GM19043 (cell line): ENCODE results near the gene RBM33.
A peak's percentile ranks its signal among the peaks of the same experiment; 100 is the strongest.

Source experiments
- ATAC-seq: cut with Tn5 transposase; IDR thresholded peaks from one replicate; pipeline ENCODE4 v1.9.1; 2021; ENCODE audit warnings: low read depth; ENCODE audit not compliant: unreplicated experiment

RBM33 gene

DNA sequence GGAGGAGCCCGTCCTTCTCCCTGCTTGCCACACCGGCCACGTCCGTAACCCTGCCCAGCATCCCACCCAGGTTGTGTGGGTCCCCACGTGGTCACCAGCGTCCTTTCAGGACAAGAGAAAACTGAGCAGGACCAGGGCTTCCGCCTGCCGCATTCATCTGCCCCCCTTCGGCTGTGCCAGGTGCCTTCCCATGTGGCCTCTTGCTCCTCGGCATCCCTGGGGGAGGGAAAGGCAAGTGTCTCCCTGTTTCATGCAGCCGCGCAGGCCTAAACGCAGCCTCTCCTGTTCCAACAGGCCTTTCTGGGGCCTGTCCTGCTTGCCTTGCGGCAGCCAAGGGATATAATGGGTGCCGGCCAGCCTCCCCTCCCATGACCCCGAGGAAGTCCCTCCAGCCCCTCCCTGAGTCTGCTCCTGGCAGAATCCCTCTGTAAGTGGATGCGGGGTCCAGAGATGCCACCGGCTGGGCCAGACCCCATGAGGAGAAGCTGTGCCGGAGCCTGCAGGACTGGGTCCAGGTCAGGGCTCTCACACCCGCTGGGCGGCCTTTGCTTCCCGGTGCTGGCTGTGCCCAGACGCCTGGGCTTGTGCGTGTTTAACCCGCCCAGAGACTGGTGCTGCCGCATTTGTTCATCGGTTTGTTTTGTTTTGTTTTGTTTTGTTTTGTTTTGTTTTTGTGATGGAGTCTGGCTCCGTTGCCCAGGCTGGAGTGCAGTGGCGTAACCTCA is 144.7 kb downstream of the RBM33 start:
- no peak for ATAC-seq

GRCh38 chr7:155790666-155791065 is 146.2 kb downstream of the RBM33 start:
- ATAC-seq, result no peak

GRCh38 chr7:155791214-155791737 is 146.8 kb downstream of the RBM33 start:
- ATAC-seq, result no peak

DNA sequence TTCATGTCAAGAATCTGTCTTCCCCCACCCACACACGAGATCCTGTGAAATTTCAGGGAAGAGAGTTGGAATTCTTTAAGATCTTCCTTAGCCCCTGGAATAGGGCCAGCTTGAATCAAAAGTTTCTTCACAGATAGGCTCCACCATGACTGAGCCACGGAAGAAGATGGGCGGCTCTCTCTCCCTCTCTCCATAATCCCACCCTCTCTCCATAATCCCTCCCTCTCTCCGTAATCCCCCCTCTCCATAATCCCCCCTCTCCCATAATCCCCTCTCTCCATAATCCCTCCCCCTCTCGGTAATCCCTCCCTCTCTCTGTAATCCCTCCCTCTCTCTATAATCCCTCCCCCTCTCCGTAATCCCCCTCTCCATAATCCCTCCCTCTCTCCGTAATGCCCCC is 147.4 kb downstream of the RBM33 start:
- no peak for ATAC-seq

DNA sequence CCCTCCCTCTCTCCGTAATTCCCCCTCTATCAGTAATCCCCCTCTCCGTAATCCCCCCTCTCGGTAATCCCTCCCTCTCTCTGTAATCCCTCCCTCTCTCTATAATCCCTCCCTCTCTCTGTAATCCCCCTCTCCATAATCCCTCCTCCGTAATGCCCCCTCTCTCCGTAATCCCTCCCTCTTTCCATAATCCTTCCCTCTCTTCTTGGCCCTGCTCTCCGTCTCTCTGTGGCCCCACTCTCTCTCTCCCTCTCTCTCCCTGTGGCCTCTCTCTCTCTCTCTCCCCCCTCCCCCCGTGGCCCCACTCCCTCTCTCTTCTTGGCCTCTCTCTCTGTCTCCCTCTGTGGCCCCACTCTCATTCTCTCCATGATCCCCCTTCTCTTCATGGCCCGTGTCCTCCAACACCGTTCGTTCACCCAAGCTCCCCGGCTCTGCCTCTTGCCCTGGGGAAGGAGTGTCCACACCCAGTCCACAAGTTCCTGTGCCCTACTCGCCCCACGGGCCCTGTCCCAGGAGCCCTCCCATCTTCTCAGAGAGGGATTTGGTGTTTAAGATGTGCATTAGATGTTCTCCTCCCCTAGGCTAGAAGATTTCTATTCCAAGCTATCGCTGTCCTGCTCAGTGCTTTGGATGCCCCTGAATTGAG is 148.0 kb downstream of the RBM33 start:
- no peak for ATAC-seq

- no peak for ATAC-seq
These were observed 148.6 kb downstream of the RBM33 start for GRCh38 chr7:155792999-155793560.

GRCh38 chr7:155793720-155794119 is 149.3 kb downstream of the RBM33 start:
- ATAC-seq, result no peak

DNA sequence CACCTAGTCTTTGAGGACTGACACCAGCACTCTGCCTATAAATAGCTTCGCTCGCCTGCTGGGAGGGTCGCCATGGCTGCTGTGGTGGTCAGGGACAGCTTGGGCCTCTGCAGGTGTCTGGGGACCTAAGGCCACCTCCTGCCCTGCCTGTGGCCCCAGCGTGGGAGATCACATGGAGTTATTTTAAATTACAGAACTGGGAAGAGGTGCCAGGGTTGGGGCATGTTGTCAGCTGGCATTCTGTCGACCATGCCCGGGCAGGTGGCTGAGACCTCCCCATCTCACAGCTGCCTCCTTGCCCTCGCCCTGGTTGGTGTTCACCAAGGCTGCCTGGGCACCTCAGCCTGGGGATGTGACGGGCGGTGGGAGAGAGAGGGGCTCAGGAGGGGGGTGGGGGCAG is 149.7 kb downstream of the RBM33 start:
- no peak for ATAC-seq

DNA sequence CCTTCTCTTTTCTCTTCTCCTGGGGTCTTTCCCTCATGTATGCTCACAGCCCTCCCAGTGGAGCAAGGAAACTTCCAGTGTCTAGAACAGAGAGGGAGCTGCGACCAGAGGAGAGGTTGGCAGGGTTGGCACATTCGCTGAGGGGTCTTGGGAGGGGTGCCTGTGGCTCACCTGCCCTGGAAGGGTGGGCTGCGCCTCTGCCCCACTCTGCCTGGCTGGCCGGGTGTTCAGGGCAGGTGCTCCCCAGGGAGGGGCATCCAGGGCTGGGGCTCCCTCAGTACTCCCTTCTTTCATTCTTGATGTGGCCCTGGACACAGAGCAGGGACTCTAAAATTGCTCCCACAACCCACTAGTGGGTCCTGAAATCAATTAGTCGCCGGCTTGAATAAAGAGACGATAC is 150.9 kb downstream of the RBM33 start:
- ATAC-seq, result no peak

DNA sequence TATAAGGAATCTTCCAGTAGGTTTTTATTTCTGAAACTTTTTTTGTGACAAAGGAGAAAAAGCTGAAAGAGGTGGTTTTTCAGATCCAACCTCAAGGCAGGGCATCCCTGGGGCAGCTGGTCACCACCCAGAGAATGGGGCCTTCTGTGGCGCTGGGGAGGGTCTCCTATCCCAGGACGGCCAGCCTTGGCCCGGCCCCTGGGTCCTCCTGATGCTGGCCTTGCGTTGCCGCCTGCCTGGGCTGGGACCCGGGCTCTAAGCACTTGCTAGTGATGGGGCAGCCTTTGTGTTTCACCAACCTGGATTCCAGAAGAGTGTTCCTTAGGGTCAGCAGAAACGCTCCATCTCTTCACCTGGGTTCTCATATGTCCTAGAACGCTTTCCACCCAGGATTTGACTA is 151.5 kb downstream of the RBM33 start:
- no peak for ATAC-seq

- ATAC-seq, result peak; percentile 58
These were observed 152.2 kb downstream of the RBM33 start for GRCh38 chr7:155796381-155797261.

DNA sequence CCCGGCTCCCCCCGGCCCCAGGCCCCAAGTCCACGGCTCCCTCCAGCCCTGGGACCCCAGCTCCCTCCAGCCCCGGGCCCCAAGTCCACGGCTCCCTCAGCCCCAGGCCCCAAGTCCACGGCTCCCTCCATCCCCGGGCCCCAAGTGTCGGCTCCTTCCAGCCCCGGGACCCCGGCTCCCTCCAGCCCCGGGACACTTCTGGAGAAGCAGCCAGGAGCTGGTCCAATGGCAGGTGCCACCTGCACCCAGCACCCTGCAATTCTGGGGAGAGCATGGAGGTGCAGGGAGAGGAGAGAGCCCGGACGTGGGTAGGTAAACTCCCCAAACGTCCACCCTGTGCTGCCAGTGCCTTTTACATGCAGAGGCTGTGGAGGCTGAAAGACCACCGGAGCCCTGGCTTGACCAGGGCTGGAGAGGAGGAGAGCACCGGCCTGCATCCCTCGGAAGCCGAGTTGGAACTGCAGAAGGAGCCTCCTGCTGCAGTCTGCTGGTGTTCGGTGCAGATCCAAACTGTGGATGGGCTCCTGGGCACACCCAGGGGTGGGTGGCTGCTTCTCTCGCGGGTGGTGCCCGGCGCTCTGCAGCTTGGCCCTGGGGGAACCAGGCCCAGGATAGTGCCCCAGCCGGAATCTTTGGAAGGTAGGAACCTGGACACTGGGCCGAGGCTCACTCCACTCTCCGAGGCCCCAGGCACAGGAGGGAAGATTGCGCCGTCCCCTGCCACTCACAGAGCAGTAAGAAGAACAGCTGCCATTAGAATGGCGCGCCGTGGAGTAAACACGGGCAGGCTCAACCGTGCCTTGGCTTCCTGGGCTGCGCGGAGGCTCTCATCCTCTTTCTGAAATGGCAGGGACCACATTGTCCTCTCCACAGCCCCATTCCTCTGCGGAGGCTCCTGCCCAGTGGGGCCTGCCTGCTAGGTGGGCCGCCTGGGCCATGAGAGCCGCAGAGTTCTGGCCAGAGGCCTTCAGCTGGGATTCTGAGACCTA is 153.1 kb downstream of the RBM33 start:
- ATAC-seq, result no peak

DNA sequence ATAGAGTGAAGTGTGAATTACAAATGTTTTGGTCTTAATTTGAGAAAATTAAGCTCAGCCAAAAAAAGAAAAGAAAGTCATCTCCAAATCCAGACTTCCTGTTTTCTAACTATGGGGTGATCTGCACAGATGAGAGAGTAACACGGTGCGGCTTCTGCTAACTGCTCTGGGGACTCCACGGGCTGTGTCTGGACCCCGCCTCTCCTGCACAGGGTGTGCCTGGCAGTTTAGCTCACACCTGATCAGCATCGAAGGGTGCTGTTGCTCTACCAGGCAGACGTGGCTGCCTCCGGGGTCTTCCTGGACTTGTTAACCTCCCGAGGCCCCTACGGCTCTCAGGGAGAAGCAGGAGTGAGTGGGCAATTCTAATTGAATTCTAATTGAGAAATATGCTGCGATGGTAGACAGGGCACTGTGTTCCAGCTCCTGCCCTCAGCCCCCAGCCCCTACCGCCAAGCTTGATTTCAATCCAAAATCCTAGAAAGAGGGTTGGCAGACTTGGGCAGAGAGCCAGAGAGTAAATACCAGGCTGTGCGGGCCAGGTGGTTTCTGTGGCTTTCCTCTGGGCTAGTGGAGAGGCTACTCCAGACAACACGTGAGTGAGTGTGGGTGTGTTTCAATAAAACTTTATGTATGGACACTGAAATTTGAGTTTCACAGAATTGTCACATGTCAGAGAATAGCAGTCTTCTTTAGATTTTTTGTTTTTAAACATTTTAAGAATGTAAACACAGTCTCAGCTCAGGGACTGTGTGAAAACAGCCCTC is 154.4 kb downstream of the RBM33 start:
- ATAC-seq, result no peak

GRCh38 chr7:155799514-155799913 is 155.1 kb downstream of the RBM33 start:
- no peak for ATAC-seq

DNA sequence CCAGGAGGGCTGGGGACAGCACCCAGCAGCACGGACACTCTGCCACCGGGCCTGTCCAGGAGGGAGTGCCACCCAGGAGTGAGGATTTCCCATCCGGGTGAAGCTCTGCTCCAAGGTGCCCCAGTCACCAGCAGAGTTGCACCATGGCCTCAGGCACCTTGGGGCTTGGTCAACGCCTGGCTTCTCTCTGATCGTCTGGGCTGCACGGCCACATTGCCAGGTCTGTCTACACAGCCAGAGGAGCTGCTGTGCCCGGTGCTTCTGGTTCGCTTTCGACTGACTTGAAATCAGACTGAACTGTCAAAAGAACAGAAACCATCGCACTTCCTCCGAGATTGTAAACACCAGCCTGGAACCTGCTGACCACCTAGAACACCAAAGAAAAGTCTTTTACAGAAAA is 155.8 kb downstream of the RBM33 start:
- ATAC-seq, result no peak

DNA sequence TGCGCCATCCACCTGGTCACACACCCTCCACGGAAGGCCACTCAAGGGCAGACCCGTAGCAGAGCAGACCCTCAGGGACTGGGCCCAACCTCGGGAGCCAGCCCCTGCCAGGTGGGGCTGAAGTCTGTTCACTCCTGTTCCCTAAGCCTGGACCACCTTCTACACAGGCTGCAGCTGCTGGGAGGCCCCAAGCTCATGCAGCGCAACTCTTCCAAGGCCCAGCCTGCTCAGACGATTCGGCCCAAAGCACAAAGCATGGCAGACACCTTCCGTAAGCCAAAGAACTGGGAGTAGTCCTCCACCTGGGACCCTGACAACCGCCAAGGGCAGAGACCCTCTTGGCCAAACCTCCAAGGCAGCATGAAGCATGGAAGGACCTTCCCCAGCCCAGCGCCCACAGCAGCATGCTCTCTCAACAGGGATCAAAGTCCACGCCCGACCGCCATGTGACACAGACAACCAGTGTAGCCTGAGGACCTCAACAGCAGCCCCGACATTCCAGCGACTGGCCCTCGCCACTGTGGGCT is 156.3 kb downstream of the RBM33 start:
- no peak for ATAC-seq

GRCh38 chr7:155802291-155802690 is 157.8 kb downstream of the RBM33 start:
- no peak for ATAC-seq

- no peak for ATAC-seq
These were observed 158.5 kb downstream of the RBM33 start for GRCh38 chr7:155802906-155803417.
